ENCODE results near the gene PITPNC1. TPM values are rescaled to one million over a fixed set of nuclear protein-coding genes. Genes with fewer than 3 reads are reported as not detected.

PITPNC1 gene
- total RNA-seq, 1 experiment from 2014 or later = 40.1 TPM

GRCh38 chr17:67600408-67600807, 223.3 kb downstream of the PITPNC1 start:
- Mint-ChIP-seq H3K36me3 (ENCODE audit: insufficient read depth, unreplicated experiment) (no peaks in the 10 kb centered on the region), H3K9me3 (ENCODE audit: unreplicated experiment) (peaks cover 8% of the 10 kb centered on the region), H3K4me3 (ENCODE audit: unreplicated experiment) (no peak overlapping the region), H3K27me3 (ENCODE audit: insufficient read depth, unreplicated experiment) (no peaks in the 10 kb centered on the region), H3K27ac (ENCODE audit: low read depth, unreplicated experiment) (no peak overlapping the region), H3K4me1 (ENCODE audit: insufficient read depth, unreplicated experiment) (peaks cover 6% of the 10 kb centered on the region)
- POLR2A ChIA-PET = no interaction called here
- no peak for TF ChIP-seq CTCF (IDR thresholded peaks at IDR 0.05; ENCODE audit: unreplicated experiment)
- CTCF ChIA-PET = no interaction called here
- no TSS peak for BruUV-seq (replicated peaks)
- intact Hi-C loops (cut with micrococcal nuclease) = no loop called here
- DNase-seq (ENCODE audit: unreplicated experiment) = no peak

- no peak for TF ChIP-seq CTCF (IDR thresholded peaks at IDR 0.05; ENCODE audit: unreplicated experiment)
- ChIA-PET POLR2A (no interaction called here), CTCF (interaction anchor here (0.7 to 1.4 kb wide), 5 partner anchors 10 to 247 kb away, joined by 3 to 4 read pairs (median 3); no protein-coding TSS in a partner anchor)
- H3K27me3 Mint-ChIP-seq (ENCODE audit: insufficient read depth, unreplicated experiment) = no peaks in the 10 kb centered on the region
- no peak overlapping the region for H3K4me3 Mint-ChIP-seq (ENCODE audit: unreplicated experiment)
- no peak overlapping the region for H3K27ac Mint-ChIP-seq (ENCODE audit: low read depth, unreplicated experiment)
- H3K36me3 Mint-ChIP-seq (ENCODE audit: insufficient read depth, unreplicated experiment) = no peaks in the 10 kb centered on the region
- intact Hi-C loops (cut with micrococcal nuclease) = loop anchor here (2.0 kb wide), 1 partner anchor 223 kb away; no protein-coding TSS in a partner anchor
- DNase-seq (ENCODE audit: unreplicated experiment) = no peak
- peaks cover 6% of the 10 kb centered on the region for H3K4me1 Mint-ChIP-seq (ENCODE audit: insufficient read depth, unreplicated experiment)
- no TSS peak for BruUV-seq (replicated peaks)
- peaks cover 8% of the 10 kb centered on the region for H3K9me3 Mint-ChIP-seq (ENCODE audit: unreplicated experiment)
Measured at GRCh38 chr17:67601897-67602296, 224.8 kb downstream of the PITPNC1 start.

- no TSS peak for BruUV-seq (replicated peaks)
- H3K27me3 Mint-ChIP-seq (ENCODE audit: insufficient read depth, unreplicated experiment) = no peaks in the 10 kb centered on the region
- intact Hi-C loops (cut with micrococcal nuclease) = loop anchor here (2.0 kb wide), 1 partner anchor 224 kb away; no protein-coding TSS in a partner anchor
- no peak for DNase-seq (ENCODE audit: unreplicated experiment)
- no peaks in the 10 kb centered on the region for H3K36me3 Mint-ChIP-seq (ENCODE audit: insufficient read depth, unreplicated experiment)
- H3K27ac Mint-ChIP-seq (ENCODE audit: low read depth, unreplicated experiment) = no peak overlapping the region
- H3K9me3 Mint-ChIP-seq (ENCODE audit: unreplicated experiment) = peaks cover 8% of the 10 kb centered on the region
- no peak overlapping the region for H3K4me3 Mint-ChIP-seq (ENCODE audit: unreplicated experiment)
- peaks cover 6% of the 10 kb centered on the region for H3K4me1 Mint-ChIP-seq (ENCODE audit: insufficient read depth, unreplicated experiment)
- POLR2A ChIA-PET = interaction anchor here (0.5 kb wide), 1 partner anchor 10 kb away, joined by 3 read pairs; no protein-coding TSS in a partner anchor
- TF ChIP-seq CTCF (IDR thresholded peaks at IDR 0.05; ENCODE audit: unreplicated experiment) = no peak
- CTCF ChIA-PET = interaction anchor here (0.7 to 1.6 kb wide), 5 partner anchors 11 to 246 kb away, joined by 3 to 7 read pairs (median 4); no protein-coding TSS in a partner anchor
Measured at GRCh38 chr17:67602444-67602843, 225.4 kb downstream of the PITPNC1 start.

GRCh38 chr17:67602974-67603373, 225.9 kb downstream of the PITPNC1 start:
- Mint-ChIP-seq H3K27me3 (ENCODE audit: insufficient read depth, unreplicated experiment) (no peaks in the 10 kb centered on the region), H3K4me1 (ENCODE audit: insufficient read depth, unreplicated experiment) (peaks cover 6% of the 10 kb centered on the region), H3K9me3 (ENCODE audit: unreplicated experiment) (peaks cover 8% of the 10 kb centered on the region), H3K4me3 (ENCODE audit: unreplicated experiment) (no peak overlapping the region), H3K27ac (ENCODE audit: low read depth, unreplicated experiment) (no peak overlapping the region), H3K36me3 (ENCODE audit: insufficient read depth, unreplicated experiment) (no peaks in the 10 kb centered on the region)
- POLR2A ChIA-PET = no interaction called here
- CTCF ChIA-PET = interaction anchor here (0.7 to 1.6 kb wide), 4 partner anchors 15 to 228 kb away, joined by 3 to 7 read pairs (median 4); no protein-coding TSS in a partner anchor
- TF ChIP-seq CTCF (IDR thresholded peaks at IDR 0.05; ENCODE audit: unreplicated experiment) = peak; percentile 30
- no TSS peak for BruUV-seq (replicated peaks)
- peak; percentile 45 for DNase-seq (ENCODE audit: unreplicated experiment)
- intact Hi-C loops (cut with micrococcal nuclease) = loop anchor here (2.0 kb wide), 1 partner anchor 224 kb away; no protein-coding TSS in a partner anchor

All from MCF 10A (cell line).